Measurements from ENCODE around the gene ACSBG1. TPM values are rescaled to one million over a fixed set of nuclear protein-coding genes. Genes with fewer than 3 reads are reported as not detected.
A peak's percentile ranks its signal among the peaks of the same experiment; 100 is the strongest.

ACSBG1 gene
- total RNA-seq, 1 donor from 2014 or later, result 1.8 TPM

DNA sequence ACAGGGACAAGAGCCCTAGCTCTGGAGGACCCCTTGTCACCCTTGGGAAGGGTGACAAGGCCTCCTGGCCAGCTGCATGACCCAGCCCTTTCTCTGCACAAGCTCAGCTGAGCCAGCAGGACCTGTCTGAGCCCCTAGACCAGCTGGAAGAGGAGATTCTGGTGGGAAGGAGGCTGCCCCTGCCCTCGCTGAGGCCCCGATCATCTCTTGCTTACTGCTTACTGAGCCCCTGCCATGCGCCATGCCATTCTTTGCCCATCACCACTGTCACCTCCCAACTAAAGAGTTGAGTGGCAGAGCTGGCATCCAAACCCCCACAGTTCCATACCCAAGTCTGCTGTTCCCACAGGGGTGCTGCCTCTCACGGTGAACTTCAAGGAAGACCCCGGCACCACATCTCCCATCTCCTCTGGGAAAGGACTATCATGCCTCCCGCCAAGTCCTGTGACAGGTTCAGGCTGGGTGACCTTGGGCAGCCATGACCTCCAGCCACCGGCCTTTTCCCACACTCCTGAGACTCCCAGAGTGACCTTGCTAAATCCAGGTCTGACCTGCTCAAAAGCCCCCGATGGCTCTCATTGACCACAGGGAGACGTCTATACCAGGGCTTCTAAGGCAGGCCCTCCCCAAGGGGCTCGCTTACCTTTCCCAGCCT, 34.0 kb downstream of the ACSBG1 start:
- no peak overlapping the region for H3K27ac ChIP-seq
- no peak for DNase-seq
- no peaks in the 10 kb centered on the region for H3K4me1 ChIP-seq
- TF ChIP-seq, protein P1, sequence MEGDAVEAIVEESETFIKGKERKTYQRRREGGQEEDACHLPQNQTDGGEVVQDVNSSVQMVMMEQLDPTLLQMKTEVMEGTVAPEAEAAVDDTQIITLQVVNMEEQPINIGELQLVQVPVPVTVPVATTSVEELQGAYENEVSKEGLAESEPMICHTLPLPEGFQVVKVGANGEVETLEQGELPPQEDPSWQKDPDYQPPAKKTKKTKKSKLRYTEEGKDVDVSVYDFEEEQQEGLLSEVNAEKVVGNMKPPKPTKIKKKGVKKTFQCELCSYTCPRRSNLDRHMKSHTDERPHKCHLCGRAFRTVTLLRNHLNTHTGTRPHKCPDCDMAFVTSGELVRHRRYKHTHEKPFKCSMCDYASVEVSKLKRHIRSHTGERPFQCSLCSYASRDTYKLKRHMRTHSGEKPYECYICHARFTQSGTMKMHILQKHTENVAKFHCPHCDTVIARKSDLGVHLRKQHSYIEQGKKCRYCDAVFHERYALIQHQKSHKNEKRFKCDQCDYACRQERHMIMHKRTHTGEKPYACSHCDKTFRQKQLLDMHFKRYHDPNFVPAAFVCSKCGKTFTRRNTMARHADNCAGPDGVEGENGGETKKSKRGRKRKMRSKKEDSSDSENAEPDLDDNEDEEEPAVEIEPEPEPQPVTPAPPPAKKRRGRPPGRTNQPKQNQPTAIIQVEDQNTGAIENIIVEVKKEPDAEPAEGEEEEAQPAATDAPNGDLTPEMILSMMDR (IDR thresholded peaks at IDR 0.05), result no peak
- H3K27me3 ChIP-seq (ENCODE audit: low read depth), result no peaks in the 10 kb centered on the region
- no peak for ATAC-seq
- H3K9me3 ChIP-seq, result no peaks in the 10 kb centered on the region
- no peak overlapping the region for H3K4me3 ChIP-seq
- intact Hi-C loops (cut with DNase I), result no loop called here
- H3K36me3 ChIP-seq, result no peaks in the 10 kb centered on the region

GRCh38 chr15:78197632-78198031, 36.7 kb downstream of the ACSBG1 start:
- TF ChIP-seq, protein P1 (IDR thresholded peaks at IDR 0.05), result no peak
- no peak for ATAC-seq
- DNase-seq, result no peak
- Histone ChIP-seq H3K27me3 (ENCODE audit: low read depth) (no peaks in the 10 kb centered on the region), H3K4me3 (no peak overlapping the region), H3K27ac (no peak overlapping the region), H3K4me1 (no peaks in the 10 kb centered on the region), H3K36me3 (no peaks in the 10 kb centered on the region), H3K9me3 (no peaks in the 10 kb centered on the region)
- intact Hi-C loops (cut with DNase I), result loop anchor here (10.0 kb wide), 1 partner anchor 83 kb away; no protein-coding TSS in a partner anchor

GRCh38 chr15:78195735-78196201, 38.6 kb downstream of the ACSBG1 start:
- peak; percentile 78 to 88 for ATAC-seq
- intact Hi-C loops (cut with DNase I), result loop anchor here (10.0 kb wide), 1 partner anchor 81 kb away; no protein-coding TSS in a partner anchor

GRCh38 chr15:78194568-78194925, 39.8 kb downstream of the ACSBG1 start:
- TF ChIP-seq, protein P1 (IDR thresholded peaks at IDR 0.05), result no peak
- ATAC-seq (peak; percentile 12 to 25), DNase-seq (no peak)
- no peaks in the 10 kb centered on the region for H3K4me1 ChIP-seq
- H3K36me3 ChIP-seq, result no peaks in the 10 kb centered on the region
- no peaks in the 10 kb centered on the region for H3K9me3 ChIP-seq
- no peaks in the 10 kb centered on the region for H3K27me3 ChIP-seq (ENCODE audit: low read depth)
- intact Hi-C loops (cut with DNase I), result loop anchor here (10.0 kb wide), 1 partner anchor 80 kb away; no protein-coding TSS in a partner anchor
- H3K4me3 ChIP-seq, result no peak overlapping the region
- no peak overlapping the region for H3K27ac ChIP-seq

More at GRCh38 chr15:78195735-78196201, 38.6 kb downstream of the ACSBG1 start:
- H3K36me3 ChIP-seq, result no peaks in the 10 kb centered on the region
- TF ChIP-seq, protein P1 (IDR thresholded peaks at IDR 0.05), result peak; percentile 82
- no peaks in the 10 kb centered on the region for H3K9me3 ChIP-seq
- H3K4me3 ChIP-seq, result no peak overlapping the region
- DNase-seq, result no peak
- H3K4me1 ChIP-seq, result no peaks in the 10 kb centered on the region
- no peak overlapping the region for H3K27ac ChIP-seq
- no peaks in the 10 kb centered on the region for H3K27me3 ChIP-seq (ENCODE audit: low read depth)

- ATAC-seq (peak; percentile 11 to 18), DNase-seq (no peak)
- H3K4me1 ChIP-seq, result no peaks in the 10 kb centered on the region
- TF ChIP-seq, protein P1 (IDR thresholded peaks at IDR 0.05), result no peak
- H3K36me3 ChIP-seq, result no peaks in the 10 kb centered on the region
- no peaks in the 10 kb centered on the region for H3K9me3 ChIP-seq
- intact Hi-C loops (cut with DNase I), result loop anchor here (10.0 kb wide), 1 partner anchor 79 kb away; no protein-coding TSS in a partner anchor
- H3K27ac ChIP-seq, result no peak overlapping the region
- H3K4me3 ChIP-seq, result no peak overlapping the region
- no peaks in the 10 kb centered on the region for H3K27me3 ChIP-seq (ENCODE audit: low read depth)
Observed at GRCh38 chr15:78193731-78194567, 40.4 kb downstream of the ACSBG1 start.
